ENCODE data around the gene FGF4.

FGF4 gene

GRCh38 chr11:69812256-69812655, 37.1 kb upstream of the FGF4 start:
- no peaks in the 10 kb centered on the region for H3K36me3 ChIP-seq (replicated peaks)
- peaks cover 41% of the 10 kb centered on the region for H3K27me3 ChIP-seq (replicated peaks)
- in situ Hi-C loops (cut with HindIII; ENCODE audit: low pct_ligation_motif_present, low sequenced_read_pairs): no loop called here
- TF ChIP-seq CTCF (IDR thresholded peaks at IDR 0.05; ENCODE audit: low read depth, low read length, missing control alignments): no peak
- DNase-seq: no peak
- H3K4me3 ChIP-seq (ENCODE audit: low read depth, low read length): no peak overlapping the region
- no peak overlapping the region for H3K27ac ChIP-seq

DNA sequence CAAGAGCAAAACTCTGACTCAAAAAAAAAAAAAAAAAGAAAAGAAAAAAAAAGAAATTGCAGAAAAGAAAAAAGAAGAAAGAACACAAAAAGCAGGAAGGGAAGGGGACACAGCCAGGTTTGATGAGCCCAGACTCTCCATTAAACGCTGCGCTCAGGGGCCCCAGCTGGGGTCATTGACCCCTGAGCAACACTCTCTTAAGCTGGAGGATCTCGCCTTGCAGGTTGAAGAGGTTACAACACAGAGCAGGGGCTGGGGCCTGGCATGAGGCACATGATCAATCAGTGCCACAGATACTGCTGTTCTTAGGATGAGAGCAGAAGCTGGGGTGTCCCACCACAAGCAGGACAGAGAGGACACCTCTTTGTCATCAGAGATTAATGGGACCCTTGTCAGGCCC, 36.3 kb upstream of the FGF4 start:
- Histone ChIP-seq H3K27me3 (replicated peaks) (peaks cover 32% of the 10 kb centered on the region), H3K36me3 (replicated peaks) (no peaks in the 10 kb centered on the region), H3K4me3 (ENCODE audit: low read depth, low read length) (no peak overlapping the region), H3K27ac (no peak overlapping the region)
- in situ Hi-C loops (cut with HindIII; ENCODE audit: low pct_ligation_motif_present, low sequenced_read_pairs): no loop called here
- TF ChIP-seq CTCF (IDR thresholded peaks at IDR 0.05; ENCODE audit: low read depth, low read length, missing control alignments): no peak
- DNase-seq: no peak

DNA sequence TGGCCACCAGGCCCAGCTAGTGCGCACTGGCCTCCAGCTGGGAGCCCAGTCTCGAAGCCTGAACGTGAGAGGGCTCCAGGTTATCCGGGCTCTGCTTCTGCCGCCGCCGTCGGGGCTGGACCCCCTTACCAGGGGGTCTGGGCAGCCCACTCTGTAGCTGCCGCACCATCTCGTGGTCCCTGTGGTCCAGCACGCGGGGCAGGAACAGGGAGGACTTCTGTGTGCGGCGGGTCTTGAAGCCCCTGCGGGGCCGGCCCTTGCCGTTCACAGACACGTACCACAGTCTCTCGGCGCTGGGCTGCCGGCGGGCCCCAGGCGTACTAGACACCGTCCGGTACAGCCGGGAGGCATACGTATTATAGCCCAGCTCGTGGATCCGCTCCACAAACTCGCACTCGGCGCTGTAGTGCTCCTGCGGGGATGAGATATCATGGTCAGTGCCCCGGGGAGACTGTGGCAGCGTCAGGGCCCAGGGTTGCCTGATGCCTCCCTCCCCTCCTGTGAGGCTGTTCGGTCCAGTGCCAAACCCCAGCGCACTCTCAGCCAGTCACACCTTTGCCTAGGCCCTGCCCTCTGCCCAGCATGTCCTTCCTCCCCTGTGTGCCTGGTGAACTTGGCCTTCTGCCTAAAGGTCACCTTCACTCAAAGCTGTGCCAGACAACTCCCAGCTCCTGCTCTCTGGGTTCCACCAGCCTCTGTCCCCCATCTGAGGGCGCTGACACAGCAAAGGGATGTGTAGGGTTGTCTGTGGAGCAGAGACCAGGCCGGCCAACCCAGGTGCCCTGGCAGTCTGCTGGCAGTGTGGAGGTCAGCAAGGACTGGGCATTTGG, 35.4 kb upstream of the FGF4 start:
- in situ Hi-C loops (cut with HindIII; ENCODE audit: low pct_ligation_motif_present, low sequenced_read_pairs): no loop called here
- no peak for TF ChIP-seq CTCF (IDR thresholded peaks at IDR 0.05; ENCODE audit: low read depth, low read length, missing control alignments)
- H3K27ac ChIP-seq: no peak overlapping the region
- DNase-seq: no peak
- H3K36me3 ChIP-seq (replicated peaks): no peaks in the 10 kb centered on the region
- no peak overlapping the region for H3K4me3 ChIP-seq (ENCODE audit: low read depth, low read length)
- H3K27me3 ChIP-seq (replicated peaks): peaks cover 23% of the 10 kb centered on the region

DNA sequence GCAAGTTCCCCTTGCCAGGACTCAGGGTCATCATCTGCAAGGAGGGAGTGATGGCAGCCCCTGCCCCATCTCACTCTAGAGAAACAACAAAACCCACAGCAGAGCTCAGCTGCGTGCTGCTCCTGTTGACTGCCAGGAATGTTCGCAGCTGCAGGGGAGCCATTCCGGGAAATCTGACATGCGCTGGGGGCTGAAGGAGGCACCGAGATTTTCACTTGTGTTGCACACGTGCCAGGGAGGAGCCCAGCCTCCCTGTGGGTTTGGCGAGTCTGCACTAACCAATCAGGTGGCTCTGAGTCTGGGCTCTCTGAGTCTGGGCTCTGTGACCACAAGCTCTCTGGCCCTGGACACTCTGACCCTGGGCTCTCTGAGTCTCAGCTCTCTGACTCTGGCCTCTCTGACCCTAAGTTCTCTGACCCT, 33.5 kb upstream of the FGF4 start:
- DNase-seq: peak; percentile 5
- Histone ChIP-seq H3K4me3 (ENCODE audit: low read depth, low read length) (no peak overlapping the region), H3K36me3 (replicated peaks) (no peaks in the 10 kb centered on the region), H3K27ac (no peak overlapping the region), H3K27me3 (replicated peaks) (peaks cover 17% of the 10 kb centered on the region)
- no peak for TF ChIP-seq CTCF (IDR thresholded peaks at IDR 0.05; ENCODE audit: low read depth, low read length, missing control alignments)
- in situ Hi-C loops (cut with HindIII; ENCODE audit: low pct_ligation_motif_present, low sequenced_read_pairs): no loop called here

DNA sequence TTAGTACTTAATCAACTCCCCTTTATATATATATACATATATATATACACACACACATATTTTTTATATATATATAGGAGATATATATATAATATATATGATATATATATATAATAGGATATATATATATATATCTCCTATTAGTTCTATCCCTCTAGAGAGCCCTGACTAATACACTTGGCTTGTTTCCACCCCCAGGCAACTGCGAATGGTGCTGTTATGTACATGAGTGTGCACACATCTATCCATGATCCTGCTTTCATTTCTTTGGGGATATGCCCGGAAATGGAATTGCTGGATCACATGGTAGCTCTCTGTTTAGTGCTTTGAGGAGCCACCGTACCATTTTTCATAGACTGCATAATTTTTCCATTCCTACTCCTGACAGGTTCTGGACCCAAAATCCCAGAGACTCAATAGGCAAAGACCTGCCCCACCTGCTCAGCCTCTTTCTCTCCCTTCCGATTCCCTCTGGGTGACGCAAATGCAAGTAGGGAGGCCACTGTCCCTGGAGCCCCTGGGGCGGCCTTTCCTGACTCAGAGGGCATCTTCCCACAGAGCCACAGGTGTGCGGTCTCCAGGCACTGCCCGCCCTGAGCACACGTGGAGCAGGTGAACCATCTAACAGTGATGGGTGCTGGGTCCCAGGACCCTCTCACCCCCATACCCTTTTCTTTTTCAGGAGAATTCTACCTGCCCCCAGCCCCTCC, 32.1 kb upstream of the FGF4 start:
- Histone ChIP-seq H3K27me3 (replicated peaks) (peaks cover 17% of the 10 kb centered on the region), H3K36me3 (replicated peaks) (no peaks in the 10 kb centered on the region), H3K27ac (no peak overlapping the region), H3K4me3 (ENCODE audit: low read depth, low read length) (no peak overlapping the region)
- DNase-seq: no peak
- no peak for TF ChIP-seq CTCF (IDR thresholded peaks at IDR 0.05; ENCODE audit: low read depth, low read length, missing control alignments)
- in situ Hi-C loops (cut with HindIII; ENCODE audit: low pct_ligation_motif_present, low sequenced_read_pairs): no loop called here

Data from brain microvascular endothelial cell (primary cell).